ENCODE data around the gene APMAP. TPM values are rescaled to one million over a fixed set of nuclear protein-coding genes. Genes with fewer than 3 reads are reported as not detected.

Gene APMAP
- polyA plus RNA-seq, 1 donor = 92.2 TPM

Other genes starting within 250 kb of the APMAP start
- 0.30 TPM for gene CST7, start 43.5 kb downstream of the APMAP start, polyA plus RNA-seq (ENCODE audit: insufficient read length)
- 28.4 TPM for gene ACSS1, start 65.4 kb upstream of the APMAP start, polyA plus RNA-seq (ENCODE audit: insufficient read length)
- not detected for gene VSX1, start 89.4 kb upstream of the APMAP start, polyA plus RNA-seq (ENCODE audit: insufficient read length)
- gene ENTPD6, start 203.0 kb upstream of the APMAP start, polyA plus RNA-seq (ENCODE audit: insufficient read length) = 46.7 TPM